Muscle of leg (tissue), 16 donors: ENCODE measurements around the gene MIR17HG. TPM values are rescaled to one million over a fixed set of nuclear protein-coding genes. Genes with fewer than 3 reads are reported as not detected.

Experiments used
- DNase-seq: peaks from one replicate; pipeline ENCODE4 v3.0.0; 2013
- H3K27ac ChIP-seq: one replicate; pipeline ENCODE4 v1.5.1; 2013; ENCODE audit warnings: mild to moderate bottlenecking, low read length, control low read depth
- H3K27me3 ChIP-seq: one replicate; pipeline ENCODE4 v1.6.1; 2013; ENCODE audit warnings: low read length; ENCODE audit not compliant: control insufficient read depth, insufficient read depth
- H3K36me3 ChIP-seq: one replicate; pipeline ENCODE4 v1.6.1; 2013; ENCODE audit warnings: low read length; ENCODE audit not compliant: control insufficient read depth, insufficient read depth
- H3K4me1 ChIP-seq: one replicate; pipeline ENCODE4 v1.6.1; 2013; ENCODE audit warnings: low read length; ENCODE audit not compliant: control insufficient read depth, insufficient read depth
- H3K4me3 ChIP-seq: one replicate; pipeline ENCODE4 v1.5.1; 2013; ENCODE audit warnings: low read length, control low read depth
- H3K9me3 ChIP-seq: replicated peaks from 2 replicates; pipeline ENCODE4 v1.6.1; 2013; ENCODE audit warnings: low read depth, low read length; ENCODE audit not compliant: control insufficient read depth
- WGBS: methylation state at CpG from one replicate; pipeline ENCODE4 v1.1.5; 2013; ENCODE audit warnings: missing lambda C conversion rate; ENCODE audit not compliant: insufficient coverage; 5-methylcytosine and 5-hydroxymethylcytosine counted together
- long read RNA-seq, 11 donors: transcript quantifications; one replicate each; lab custom pipeline, GENCODE V29; 2026
- polyA plus RNA-seq, 8 donors: library from polyadenylated mRNA; unstranded; fragments of 120-200 nt; gene quantifications; one replicate each; pipeline versions ENCODE4 v1.2.1 to v1.2.3, GENCODE V29; 2013; ENCODE audit warnings: inconsistent platforms in 1 of 8, low replicate concordance in 1 of 8; ENCODE audit not compliant: insufficient read length in 8 of 8, insufficient read depth in 1 of 8
- total RNA-seq: library from RNA; stranded (reverse); fragments of 120-200 nt; gene quantifications from one replicate; pipeline ENCODE4 v1.2.4, GENCODE V29; 2013

MIR17HG gene
- total RNA-seq (6.3 TPM), polyA plus RNA-seq (1 to 10 TPM; 1.2 to 4.6 (median 2.9) TPM)
- long read RNA-seq, donor 1 = 0 reads
- long read RNA-seq, donor 2 = 0 reads
- long read RNA-seq, donor 3 = 0 reads
- long read RNA-seq, donor 4 = 0 reads
- long read RNA-seq, donor 5 = 0 reads
- long read RNA-seq, donor 6 = 0 reads
- long read RNA-seq, donor 7 = 0 reads
- long read RNA-seq, donor 8 = 0 reads
- long read RNA-seq, donor 9 = 0 reads
- long read RNA-seq, donor 10 = 0 reads
- long read RNA-seq, donor 11 = 0 reads

- WGBS = under 1% methylated on average over 96 of the region's 103 CpGs
- Histone ChIP-seq H3K27me3 (peaks cover 5% of the 10 kb centered on the region), H3K36me3 (peaks cover 13% of the 10 kb centered on the region), H3K27ac (peak within 1 kb of the TSS; percentile 71), H3K9me3 (no peaks in the 10 kb centered on the region), H3K4me3 (peak within 1 kb of the TSS; percentile 57), H3K4me1 (peaks cover 9% of the 10 kb centered on the region)
- peak; percentile 96 for DNase-seq
Measured at GRCh38 chr13:91347202-91347995, at the start of gene MIR17HG. Gene MIR17HG, plus strand, starts transcription at chr13:91347687.

GRCh38 chr13:91298060-91298459 is 49.4 kb upstream of the MIR17HG start:
- WGBS = no CpG with 5 or more reads among the region's 1 CpG
- Histone ChIP-seq H3K27ac (no peak overlapping the region), H3K27me3 (no peaks in the 10 kb centered on the region)

GRCh38 chr13:91302111-91302510 is 45.4 kb upstream of the MIR17HG start:
- WGBS = no CpG with 5 or more reads among the region's 1 CpG

More at GRCh38 chr13:91298060-91298459, 49.4 kb upstream of the MIR17HG start:
- Histone ChIP-seq H3K4me3 (no peak overlapping the region), H3K4me1 (no peaks in the 10 kb centered on the region), H3K9me3 (no peaks in the 10 kb centered on the region), H3K36me3 (no peaks in the 10 kb centered on the region)
- no peak for DNase-seq

GRCh38 chr13:91303031-91303430 is 44.5 kb upstream of the MIR17HG start:
- WGBS = 100% methylated on average over 1 of the region's 5 CpGs
- no peaks in the 10 kb centered on the region for H3K4me1 ChIP-seq
- H3K4me3 ChIP-seq = no peak overlapping the region
- H3K27me3 ChIP-seq = no peaks in the 10 kb centered on the region
- H3K36me3 ChIP-seq = no peaks in the 10 kb centered on the region
- no peak overlapping the region for H3K27ac ChIP-seq
- no peaks in the 10 kb centered on the region for H3K9me3 ChIP-seq
- no peak for DNase-seq

More at GRCh38 chr13:91302111-91302510, 45.4 kb upstream of the MIR17HG start:
- H3K36me3 ChIP-seq = no peaks in the 10 kb centered on the region
- no peak overlapping the region for H3K4me3 ChIP-seq
- H3K4me1 ChIP-seq = no peaks in the 10 kb centered on the region
- no peaks in the 10 kb centered on the region for H3K27me3 ChIP-seq
- no peaks in the 10 kb centered on the region for H3K9me3 ChIP-seq
- no peak overlapping the region for H3K27ac ChIP-seq
- no peak for DNase-seq

GRCh38 chr13:91304741-91305140 is 42.7 kb upstream of the MIR17HG start:
- WGBS = no CpG with 5 or more reads among the region's 2 CpGs
- peak; percentile 91 for DNase-seq

GRCh38 chr13:91305652-91306051 is 41.8 kb upstream of the MIR17HG start:
- no peaks in the 10 kb centered on the region for H3K27me3 ChIP-seq
- H3K27ac ChIP-seq = no peak overlapping the region
- no peak overlapping the region for H3K4me3 ChIP-seq
- DNase-seq = no peak
- no peaks in the 10 kb centered on the region for H3K36me3 ChIP-seq
- no peaks in the 10 kb centered on the region for H3K9me3 ChIP-seq
- no peaks in the 10 kb centered on the region for H3K4me1 ChIP-seq
- no CpG with 5 or more reads among the region's 1 CpG for WGBS

More at GRCh38 chr13:91304741-91305140, 42.7 kb upstream of the MIR17HG start:
- Histone ChIP-seq H3K4me1 (no peaks in the 10 kb centered on the region), H3K4me3 (no peak overlapping the region), H3K27ac (peak overlapping the region; percentile 10), H3K36me3 (no peaks in the 10 kb centered on the region), H3K9me3 (no peaks in the 10 kb centered on the region), H3K27me3 (no peaks in the 10 kb centered on the region)

- DNase-seq = no peak
- Histone ChIP-seq H3K9me3 (no peaks in the 10 kb centered on the region), H3K27ac (no peak overlapping the region), H3K4me3 (no peak overlapping the region), H3K36me3 (no peaks in the 10 kb centered on the region), H3K27me3 (no peaks in the 10 kb centered on the region), H3K4me1 (no peaks in the 10 kb centered on the region)
- WGBS = no CpG with 5 or more reads among the region's 2 CpGs
Measured at GRCh38 chr13:91307887-91308286, 39.6 kb upstream of the MIR17HG start.

GRCh38 chr13:91308299-91308698 is 39.2 kb upstream of the MIR17HG start:
- H3K4me3 ChIP-seq = no peak overlapping the region
- no peaks in the 10 kb centered on the region for H3K9me3 ChIP-seq
- no peak for DNase-seq
- no CpG with 5 or more reads among the region's 2 CpGs for WGBS
- no peak overlapping the region for H3K27ac ChIP-seq
- H3K27me3 ChIP-seq = no peaks in the 10 kb centered on the region
- H3K4me1 ChIP-seq = no peaks in the 10 kb centered on the region
- no peaks in the 10 kb centered on the region for H3K36me3 ChIP-seq

- H3K27me3 ChIP-seq = no peaks in the 10 kb centered on the region
- 94% methylated on average over 3 of the region's 4 CpGs for WGBS
- no peak overlapping the region for H3K4me3 ChIP-seq
- no peaks in the 10 kb centered on the region for H3K4me1 ChIP-seq
- H3K9me3 ChIP-seq = no peaks in the 10 kb centered on the region
- no peak for DNase-seq
- H3K36me3 ChIP-seq = no peaks in the 10 kb centered on the region
- no peak overlapping the region for H3K27ac ChIP-seq
Measured at GRCh38 chr13:91311491-91311890, 36.0 kb upstream of the MIR17HG start.

- no peaks in the 10 kb centered on the region for H3K27me3 ChIP-seq
- no peak for DNase-seq
- H3K4me1 ChIP-seq = no peaks in the 10 kb centered on the region
- no peak overlapping the region for H3K27ac ChIP-seq
- no peak overlapping the region for H3K4me3 ChIP-seq
- no peaks in the 10 kb centered on the region for H3K9me3 ChIP-seq
- 38% methylated on average over 1 of the region's 3 CpGs for WGBS
- no peaks in the 10 kb centered on the region for H3K36me3 ChIP-seq
Measured at GRCh38 chr13:91312324-91312723, 35.2 kb upstream of the MIR17HG start.
